NCI-H524 treated with DMSO at 0.1 percent for 48 hours (cell line): Measurements from ENCODE around the gene STAG3.
"Not testable (repeated sequence)": the region's sequence is repeated elsewhere in the genome, so short reads cannot be mapped to it uniquely, and the experiment has no call there.

ENCODE experiments used
- DNase-seq: peaks from one replicate; lab custom pipeline; 2025; lab: John Stamatoyannopoulos, UW

STAG3 gene

DNA sequence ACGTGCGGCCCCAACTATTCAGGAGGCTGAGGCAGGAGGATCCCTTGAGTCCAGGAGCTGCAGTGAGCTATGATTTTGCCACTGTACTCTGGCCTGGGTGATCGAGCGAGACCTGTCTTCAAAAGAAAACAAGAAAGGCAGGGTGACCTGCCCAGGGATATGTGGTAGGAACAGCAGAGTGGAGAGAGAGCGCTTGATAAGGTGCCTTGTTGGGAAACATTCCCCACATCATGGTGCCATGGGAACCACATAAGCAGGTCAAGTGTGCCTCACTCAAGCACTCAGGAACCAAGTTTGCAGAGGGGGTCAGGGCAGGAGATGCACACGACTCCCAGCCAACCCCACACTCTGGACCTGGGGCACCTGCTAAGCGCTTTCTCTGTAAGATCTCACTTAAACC is 79.3 kb downstream of the STAG3 start:
- DNase-seq = no peak

DNA sequence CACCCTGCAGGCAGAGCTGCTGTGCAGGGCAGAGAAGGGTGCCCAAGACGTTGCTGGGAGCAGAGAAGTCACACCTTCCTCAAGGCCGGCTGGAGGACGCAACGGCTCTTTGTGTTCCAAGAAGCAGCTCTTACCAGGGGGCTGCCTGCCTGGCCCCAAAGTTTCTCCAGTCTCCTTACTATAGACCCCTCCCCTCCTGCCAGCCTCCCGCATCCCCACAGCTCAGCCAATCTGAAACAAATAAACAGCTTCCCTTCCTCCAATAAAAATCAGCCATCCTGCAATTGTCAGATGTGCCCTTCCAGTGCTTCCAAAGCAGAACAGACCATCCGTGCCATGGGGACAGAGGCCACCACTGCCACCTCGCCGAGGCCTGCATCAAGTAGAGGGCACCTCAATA is 82.3 kb downstream of the STAG3 start:
- DNase-seq = not testable (repeated sequence)

DNA sequence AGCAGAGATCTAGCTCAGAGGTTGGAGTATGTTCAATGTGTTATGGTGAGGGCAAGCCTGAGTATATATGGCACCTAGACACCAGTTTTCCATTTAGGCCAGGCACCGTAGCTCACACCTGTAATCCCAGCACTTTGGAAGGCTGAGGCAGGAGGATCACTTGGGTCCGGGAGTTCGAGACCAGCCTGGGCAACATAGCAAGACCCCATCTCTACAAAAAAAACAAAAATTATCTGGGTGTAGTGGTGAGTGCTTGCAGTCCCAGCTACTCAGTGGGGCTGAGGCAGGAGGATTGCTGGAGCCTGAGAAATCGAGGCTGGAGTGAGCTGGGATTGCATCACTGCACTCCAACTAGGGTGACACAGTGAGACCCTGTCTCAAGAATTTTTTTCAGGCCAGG is 85.2 kb downstream of the STAG3 start:
- DNase-seq = not testable (repeated sequence)
